ENCODE measurements around the gene VENTX. TPM values are rescaled to one million over a fixed set of nuclear protein-coding genes. Genes with fewer than 3 reads are reported as not detected.

The VENTX gene
- total and polyA plus RNA-seq, 2 of the 4 experiments (the other 2 are of a cell fraction): not detected

DNA sequence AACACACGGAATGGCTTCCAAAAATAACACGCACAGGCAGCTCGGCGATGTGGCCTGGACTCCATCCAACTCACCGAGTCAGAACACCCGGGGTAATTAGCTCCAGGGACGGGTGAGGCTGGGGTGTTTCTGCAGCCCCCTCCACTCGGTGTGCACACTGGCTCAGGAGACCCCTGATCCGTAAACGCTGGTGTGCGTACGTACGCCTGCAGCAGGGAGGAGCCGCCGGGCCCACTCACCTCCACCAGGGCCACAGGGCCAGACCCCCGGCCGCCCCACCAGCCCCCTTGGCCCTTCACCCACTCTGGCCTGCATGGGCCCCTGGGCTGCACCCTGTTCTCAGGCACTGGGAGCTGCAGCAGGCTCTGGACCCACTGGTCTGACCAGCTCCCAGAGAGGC is 30.0 kb upstream of the VENTX start:
- H2AFZ ChIP-seq (replicated peaks; ENCODE audit: low read length, poor library complexity): no peak overlapping the region
- no peak overlapping the region for H3K9ac ChIP-seq (ENCODE audit: low read depth, low read length)
- H2AK9ac ChIP-seq (replicated peaks; ENCODE audit: low read depth, low read length, poor library complexity): no peak overlapping the region
- H3K4me2 ChIP-seq (ENCODE audit: low read depth, low read length): no peak overlapping the region
- ChIA-PET CTCF (no interaction called here), POLR2A (ENCODE audit: unreplicated experiment) (no interaction called here)
- no peak overlapping the region for H3K23ac ChIP-seq (ENCODE audit: low read depth, low read length)
- ATAC-seq (ENCODE audit: low read depth): no peak
- H3K9me3 ChIP-seq (ENCODE audit: control insufficient read depth, insufficient read depth, low read length): no peaks in the 10 kb centered on the region
- H3K27ac ChIP-seq (ENCODE audit: insufficient read depth, low read length): no peak overlapping the region
- no peaks in the 10 kb centered on the region for H3K4me1 ChIP-seq (ENCODE audit: control insufficient read depth, insufficient read depth, low read length)
- no peak for TF ChIP-seq SMC3 (IDR thresholded peaks at IDR 0.05; ENCODE audit: low read depth, low read length)
- no peak for TF ChIP-seq CEBPB (IDR thresholded peaks at IDR 0.05; ENCODE audit: low read depth, low read length)
- no peak for TF ChIP-seq RAD21 (IDR thresholded peaks at IDR 0.05; ENCODE audit: low read length)
- TF ChIP-seq, protein P1, sequence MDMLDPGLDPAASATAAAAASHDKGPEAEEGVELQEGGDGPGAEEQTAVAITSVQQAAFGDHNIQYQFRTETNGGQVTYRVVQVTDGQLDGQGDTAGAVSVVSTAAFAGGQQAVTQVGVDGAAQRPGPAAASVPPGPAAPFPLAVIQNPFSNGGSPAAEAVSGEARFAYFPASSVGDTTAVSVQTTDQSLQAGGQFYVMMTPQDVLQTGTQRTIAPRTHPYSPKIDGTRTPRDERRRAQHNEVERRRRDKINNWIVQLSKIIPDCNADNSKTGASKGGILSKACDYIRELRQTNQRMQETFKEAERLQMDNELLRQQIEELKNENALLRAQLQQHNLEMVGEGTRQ (IDR thresholded peaks at IDR 0.05; ENCODE audit: low read depth, low read length): no peak
- no peak for TF ChIP-seq MAZ (IDR thresholded peaks at IDR 0.05; ENCODE audit: borderline replicate concordance, low read depth, low read length)
- no peak for TF ChIP-seq MXI1 (IDR thresholded peaks at IDR 0.05; ENCODE audit: borderline replicate concordance, low read depth, low read length)
- TF ChIP-seq MAFK (IDR thresholded peaks at IDR 0.05; ENCODE audit: low read depth, low read length): no peak
- no peak overlapping the region for H4K5ac ChIP-seq (ENCODE audit: low read depth, low read length)
- no peak overlapping the region for H2AK5ac ChIP-seq (ENCODE audit: low read depth, low read length)
- no peak overlapping the region for H3K18ac ChIP-seq (ENCODE audit: low read depth, low read length)
- no peaks in the 10 kb centered on the region for H3K9me1 ChIP-seq (ENCODE audit: insufficient read depth, low read length)
- H3K79me1 ChIP-seq (ENCODE audit: low read depth in 1 of 2, low read length in 2 of 2): no peaks in the 10 kb centered on the region
- intact Hi-C loops (cut with micrococcal nuclease): no loop called here
- no peaks in the 10 kb centered on the region for H3K36me3 ChIP-seq (ENCODE audit: control insufficient read depth, insufficient read depth, low read length)
- dilution Hi-C loops (cut with HindIII; ENCODE audit: low sequenced_read_pairs, unreplicated experiment): no loop called here
- H3K14ac ChIP-seq (replicated peaks; ENCODE audit: low read depth, low read length): no peak overlapping the region
- in situ Hi-C loops (cut with MboI; ENCODE audit: low sequenced_read_pairs): no loop called here
- H3K56ac ChIP-seq (ENCODE audit: extremely low read depth, insufficient read depth, low read length): no peak overlapping the region
- H2BK120ac ChIP-seq (ENCODE audit: low read depth, low read length): no peak overlapping the region
- 60% methylated on average over 1 of the region's 17 CpGs; no CpG with 5 or more reads in 1 of the 2 experiments for WGBS, 2 experiments (ENCODE audit: extremely low coverage in 2 of 2, insufficient read length in 1 of 2)
- no peak overlapping the region for H3K4me3 ChIP-seq (ENCODE audit: insufficient read depth, low read depth, low read length)
- DNase-seq: no peak
- no peak overlapping the region for H4K8ac ChIP-seq (ENCODE audit: low read depth in 2 of 2, low read length in 2 of 2)
- H3K27me3 ChIP-seq (ENCODE audit: control insufficient read depth, insufficient read depth, low read length): no peaks in the 10 kb centered on the region
- H2BK5ac ChIP-seq (ENCODE audit: low read depth, low read length, poor library complexity, severe bottlenecking): no peak overlapping the region
- no peaks in the 10 kb centered on the region for H4K20me1 ChIP-seq (ENCODE audit: insufficient read depth, low read length)
- no peak overlapping the region for H4K91ac ChIP-seq (ENCODE audit: insufficient read depth, low read depth, low read length)
- H2BK15ac ChIP-seq (ENCODE audit: low read depth, low read length): no peak overlapping the region
- no TSS peak for BruUV-seq (replicated peaks)
- no peak overlapping the region for H2BK20ac ChIP-seq (ENCODE audit: low read depth, low read length)
- H3K4ac ChIP-seq (ENCODE audit: low read depth, low read length): no peak overlapping the region
